HG03520 (cell line): ENCODE measurements around the gene ARHGAP26.

Experiments used
- ATAC-seq: cut with Tn5 transposase; IDR thresholded peaks from one replicate; pipeline ENCODE4 v1.9.1; 2021; ENCODE audit warnings: mild to moderate bottlenecking, moderate library complexity; ENCODE audit not compliant: unreplicated experiment

ARHGAP26 gene

GRCh38 chr5:143151056-143151700, 381.0 kb downstream of the ARHGAP26 start:
- no peak for ATAC-seq

GRCh38 chr5:143152445-143152844, 382.3 kb downstream of the ARHGAP26 start:
- ATAC-seq, result no peak

- no peak for ATAC-seq
These were observed 383.3 kb downstream of the ARHGAP26 start for GRCh38 chr5:143153332-143154119.

- no peak for ATAC-seq
These were observed 384.6 kb downstream of the ARHGAP26 start for GRCh38 chr5:143154510-143155370.

- no peak for ATAC-seq
These were observed 385.3 kb downstream of the ARHGAP26 start for GRCh38 chr5:143155455-143155854.

GRCh38 chr5:143156086-143156485, 385.9 kb downstream of the ARHGAP26 start:
- ATAC-seq, result no peak

GRCh38 chr5:143156572-143156971, 386.4 kb downstream of the ARHGAP26 start:
- ATAC-seq, result no peak

- ATAC-seq, result no peak
These were observed 388.9 kb downstream of the ARHGAP26 start for GRCh38 chr5:143159031-143159430.

GRCh38 chr5:143161885-143162540, 391.8 kb downstream of the ARHGAP26 start:
- ATAC-seq, result no peak

- ATAC-seq, result no peak
These were observed 392.6 kb downstream of the ARHGAP26 start for GRCh38 chr5:143162810-143163209.

- no peak for ATAC-seq
These were observed 394.4 kb downstream of the ARHGAP26 start for GRCh38 chr5:143164557-143164956.

GRCh38 chr5:143165049-143165880, 395.1 kb downstream of the ARHGAP26 start:
- no peak for ATAC-seq

- ATAC-seq, result no peak
These were observed 395.9 kb downstream of the ARHGAP26 start for GRCh38 chr5:143166090-143166489.

GRCh38 chr5:143166661-143167420, 396.7 kb downstream of the ARHGAP26 start:
- no peak for ATAC-seq

GRCh38 chr5:143168171-143168741, 398.1 kb downstream of the ARHGAP26 start:
- ATAC-seq, result no peak

GRCh38 chr5:143168921-143169810, 399.0 kb downstream of the ARHGAP26 start:
- ATAC-seq, result no peak

- no peak for ATAC-seq
These were observed 399.9 kb downstream of the ARHGAP26 start for GRCh38 chr5:143170104-143170503.

GRCh38 chr5:143170977-143171376, 400.8 kb downstream of the ARHGAP26 start:
- ATAC-seq, result no peak
